GM21786 (cell line): ENCODE measurements around the gene TBC1D4.

Experiments
- ATAC-seq: cut with Tn5 transposase; IDR thresholded peaks from one replicate; pipeline ENCODE4 v1.9.1; 2021; ENCODE audit not compliant: unreplicated experiment

TBC1D4 gene

GRCh38 chr13:75482070-75482819, at the start of gene TBC1D4:
Gene TBC1D4, minus strand, starts transcription at chr13:75482169. Its CDS starts 402 bp downstream, at chr13:75481767.
- ATAC-seq, result peak; percentile 76

- ATAC-seq, result peak; percentile 43
Observed at GRCh38 chr13:75530549-75530961, 48.6 kb upstream of the TBC1D4 start.

GRCh38 chr13:75521956-75522355, 40.0 kb upstream of the TBC1D4 start:
- no peak for ATAC-seq

GRCh38 chr13:75518439-75519088, 36.6 kb upstream of the TBC1D4 start:
- no peak for ATAC-seq

- ATAC-seq, result no peak
Observed at GRCh38 chr13:75514080-75514995, 32.4 kb upstream of the TBC1D4 start.

- ATAC-seq, result no peak
Observed at GRCh38 chr13:75513271-75513670, 31.3 kb upstream of the TBC1D4 start.

GRCh38 chr13:75512253-75512652, 30.3 kb upstream of the TBC1D4 start:
- peak; percentile 95 for ATAC-seq

- ATAC-seq, result no peak
Observed at GRCh38 chr13:75511051-75511625, 29.2 kb upstream of the TBC1D4 start.

- no peak for ATAC-seq
Observed at GRCh38 chr13:75508002-75508548, 26.1 kb upstream of the TBC1D4 start.

GRCh38 chr13:75507027-75508001, 25.3 kb upstream of the TBC1D4 start:
- ATAC-seq, result no peak

- no peak for ATAC-seq
Observed at GRCh38 chr13:75506018-75506417, 24.0 kb upstream of the TBC1D4 start.

GRCh38 chr13:75505327-75505726, 23.4 kb upstream of the TBC1D4 start:
- ATAC-seq, result no peak

- no peak for ATAC-seq
Observed at GRCh38 chr13:75495938-75496337, 14.0 kb upstream of the TBC1D4 start.

- ATAC-seq, result no peak
Observed at GRCh38 chr13:75494491-75494890, 12.5 kb upstream of the TBC1D4 start.

- ATAC-seq, result no peak
Observed at GRCh38 chr13:75493156-75493555, 11.2 kb upstream of the TBC1D4 start.

GRCh38 chr13:75492389-75492788, 10.4 kb upstream of the TBC1D4 start:
- ATAC-seq, result no peak

- no peak for ATAC-seq
Observed at GRCh38 chr13:75491376-75491775, 9.4 kb upstream of the TBC1D4 start.

- ATAC-seq, result peak; percentile 91
Observed at GRCh38 chr13:75489502-75490263, 7.7 kb upstream of the TBC1D4 start.
